SK-N-SH (cell line): ENCODE data around the gene FOXE3. TPM values are rescaled to one million over a fixed set of nuclear protein-coding genes. Genes with fewer than 3 reads are reported as not detected.

Experiments used
- CTCF ChIA-PET: fragments of 300-600, 350-600 bp; formaldehyde crosslinking; extraction: SDS; loops from one replicate; lab custom pipeline; 2021; lab: Yijun Ruan, JAX
- POLR2A ChIA-PET: fragments of 350-600 bp; sonication (Branson Sonifier 250); formaldehyde crosslinking; extraction: SDS; loops from one replicate; lab custom pipeline; 2020; ENCODE audit warnings: antibody characterized with exemption, inconsistent platforms; lab: Yijun Ruan, JAX
- DNase-seq: peaks from one replicate; pipeline ENCODE4 v3.0.0; 2012
- H2AFZ ChIP-seq: fragments of 200-600 bp; sonication (generic); 2 replicates; pipeline ENCODE4 v1.8.1; 2016; ENCODE audit warnings: antibody characterized with exemption, mild to moderate bottlenecking, low read depth
- H3F3A ChIP-seq: fragments of 200-600 bp; sonication (generic); replicated peaks from 2 replicates; pipeline ENCODE3; 2016; ENCODE audit warnings: antibody characterized with exemption, mild to moderate bottlenecking; ENCODE audit not compliant: insufficient read depth
- H3K27ac ChIP-seq, 2 experiments: fragments of 200-500 bp in 1 of 2; fragments of 200-600 bp in 1 of 2; sonication (Bioruptor generic) in 1 of 2; sonication (generic), shearing (Covaris generic) in 1 of 2; 2 replicates each; pipeline versions ENCODE4 v1.5.1 to v1.6.1; 2014 to 2016; ENCODE audit warnings: low read depth in 2 of 2, inconsistent platforms in 1 of 2, low read length in 1 of 2, mild to moderate bottlenecking in 1 of 2, mixed read lengths in 1 of 2
- H3K27me3 ChIP-seq: fragments of 200-600 bp; sonication (generic), shearing (Covaris generic); 2 replicates; pipeline ENCODE4 v1.6.1; 2016; ENCODE audit warnings: mixed run types; ENCODE audit not compliant: insufficient read depth
- H3K36me3 ChIP-seq, 2 experiments: fragments of 200-500 bp in 1 of 2; fragments of 200-600 bp in 1 of 2; sonication (Bioruptor generic) in 1 of 2; sonication (generic) in 1 of 2; replicated peaks in 1 of 2; 2 replicates each; pipeline versions ENCODE3 to v1.5.1; 2014 to 2016; ENCODE audit warnings: low read length in 1 of 2, mild to moderate bottlenecking in 1 of 2; ENCODE audit not compliant: insufficient read depth in 2 of 2, control insufficient read depth in 1 of 2
- H3K4me1 ChIP-seq, 2 experiments: fragments of 200-500 bp in 1 of 2; fragments of 200-600 bp in 1 of 2; sonication (Bioruptor generic) in 1 of 2; sonication (generic), shearing (Covaris generic) in 1 of 2; 2 replicates each; pipeline versions ENCODE4 v1.5.1 to v1.6.1; 2014 to 2016; ENCODE audit warnings: low read depth in 1 of 2, low read length in 1 of 2, mixed run types in 1 of 2; ENCODE audit not compliant: insufficient read depth in 2 of 2, control insufficient read depth in 1 of 2
- H3K4me2 ChIP-seq: fragments of 200-600 bp; sonication (generic), shearing (Covaris generic); 2 replicates; pipeline ENCODE4 v1.6.1; 2017; ENCODE audit warnings: mixed run types
- H3K4me3 ChIP-seq, 2 experiments: fragments of 200-500 bp in 1 of 2; fragments of 200-600 bp in 1 of 2; sonication (Bioruptor generic) in 1 of 2; sonication (generic), shearing (Covaris generic) in 1 of 2; 2 replicates each; pipeline versions ENCODE4 v1.5.1 to v1.8.1; 2014 to 2016; ENCODE audit warnings: low read depth in 2 of 2, inconsistent platforms in 1 of 2, low read length in 1 of 2, mild to moderate bottlenecking in 1 of 2, mixed read lengths in 1 of 2, moderate library complexity in 1 of 2
- H3K79me2 ChIP-seq: fragments of 200-600 bp; sonication (generic); 2 replicates; pipeline ENCODE4 v1.8.1; 2017; ENCODE audit warnings: mild to moderate bottlenecking; ENCODE audit not compliant: insufficient read depth
- H3K9ac ChIP-seq: fragments of 200-600 bp; sonication (generic); 2 replicates; pipeline ENCODE4 v1.6.1; 2017; ENCODE audit warnings: mixed run types
- H3K9me2 ChIP-seq: fragments of 200-600 bp; sonication (generic); 2 replicates; pipeline ENCODE4 v1.6.1; 2017; ENCODE audit warnings: mixed run types
- H3K9me3 ChIP-seq: fragments of 200-600 bp; sonication (generic); 2 replicates; pipeline ENCODE4 v1.6.1; 2017; ENCODE audit warnings: mixed run types, mild to moderate bottlenecking, moderate library complexity
- H4K20me1 ChIP-seq: fragments of 200-600 bp; sonication (generic); 2 replicates; pipeline ENCODE4 v1.6.1; 2017; ENCODE audit warnings: mild to moderate bottlenecking, mixed run types; ENCODE audit not compliant: insufficient read depth
- CHD2 ChIP-seq: fragments of 150-350 bp; IDR thresholded peaks from 2 replicates; pipeline ENCODE4 v1.6.1; 2018; ENCODE audit warnings: low read length; ENCODE audit not compliant: partially characterized antibody
- ELF1 ChIP-seq: IDR thresholded peaks from 2 replicates; pipeline ENCODE4 v1.4.0; 2012
- EP300 ChIP-seq, 2 experiments: IDR thresholded peaks; 2 replicates each; pipeline versions ENCODE4 v1.4.0 to v1.6.1; 2012; ENCODE audit warnings: borderline replicate concordance in 1 of 2, low read depth in 1 of 2, low read length in 1 of 2
- EZH2phosphoT487 ChIP-seq: fragments of 200-600 bp; sonication (generic); IDR thresholded peaks from 2 replicates; pipeline ENCODE4 v1.6.1; 2017; ENCODE audit warnings: low read depth, mixed run types, mild to moderate bottlenecking, antibody characterized with exemption, moderate library complexity, borderline replicate concordance
- FOXJ3 ChIP-seq: sonication (generic); formaldehyde crosslinking; IDR thresholded peaks from 2 replicates; pipeline ENCODE4 v1.5.1; 2020; ENCODE audit warnings: mild to moderate bottlenecking, missing genetic modification reagents
- GABPA ChIP-seq: IDR thresholded peaks from 2 replicates; pipeline ENCODE4 v1.4.0; 2012; ENCODE audit warnings: low read depth, mild to moderate bottlenecking
- GATA2 ChIP-seq: sonication (generic); formaldehyde crosslinking; IDR thresholded peaks from 2 replicates; pipeline ENCODE4 v1.5.0; 2020; ENCODE audit warnings: mild to moderate bottlenecking, missing genetic modification reagents
- IRF3 ChIP-seq: fragments of 150-350 bp; IDR thresholded peaks from 2 replicates; pipeline ENCODE4 v1.6.1; 2016; ENCODE audit warnings: mild to moderate bottlenecking, low read depth, low read length
- MEF2A ChIP-seq: IDR thresholded peaks from 2 replicates; pipeline ENCODE4 v1.4.0; 2012; ENCODE audit warnings: low read depth, borderline replicate concordance
- MXI1 ChIP-seq: IDR thresholded peaks from 2 replicates; pipeline ENCODE4 v1.6.1; 2012; ENCODE audit warnings: mild to moderate bottlenecking, low read depth, low read length, improper control_type of control experiment
- POLR2AphosphoS5 ChIP-seq: IDR thresholded peaks from 2 replicates; pipeline ENCODE4 v1.6.1; 2012; ENCODE audit warnings: low read depth, low read length
- RAD21 ChIP-seq: IDR thresholded peaks from 2 replicates; pipeline ENCODE4 v1.6.1; 2012; ENCODE audit warnings: mild to moderate bottlenecking, low read length
- RFX5 ChIP-seq: IDR thresholded peaks from 2 replicates; pipeline ENCODE4 v1.6.1; 2012; ENCODE audit warnings: mild to moderate bottlenecking, improper control_type of control experiment, low read length
- RXRA ChIP-seq: IDR thresholded peaks from 2 replicates; pipeline ENCODE4 v1.4.0; 2012; ENCODE audit warnings: low read depth, mild to moderate bottlenecking, borderline replicate concordance
- SIN3A ChIP-seq: IDR thresholded peaks from 2 replicates; pipeline ENCODE4 v1.6.1; 2012; ENCODE audit warnings: low read depth, mild to moderate bottlenecking, low read length, moderate library complexity, borderline replicate concordance
- SMC3 ChIP-seq: IDR thresholded peaks from 2 replicates; pipeline ENCODE4 v1.6.1; 2012; ENCODE audit warnings: low read depth, low read length, improper control_type of control experiment
- USF2 ChIP-seq: fragments of 150-350 bp; IDR thresholded peaks from 2 replicates; pipeline ENCODE4 v1.6.1; 2017; ENCODE audit warnings: antibody characterized with exemption, low read length, low read depth, borderline replicate concordance
- YY1 ChIP-seq: IDR thresholded peaks from 2 replicates; pipeline ENCODE4 v1.4.0; 2012; ENCODE audit warnings: low read depth, mild to moderate bottlenecking
- WGBS: methylation state at CpG from one replicate; pipeline ENCODE4 v1.1.6; 2017; ENCODE audit warnings: low lambda C conversion rate; 5-methylcytosine and 5-hydroxymethylcytosine counted together
- polyA plus RNA-seq, 3 experiments: library from polyadenylated mRNA; depleted of rRNA; stranded (reverse); fragments of >200 nt; gene quantifications; 2 replicates each; pipeline ENCODE4 v1.2.3, GENCODE V29; 2012
- TF ChIP-seq, protein P1 (sequence below): fragments of 200-600 bp; sonication (generic); IDR thresholded peaks from 2 replicates; pipeline ENCODE4 v1.6.1; 2017; ENCODE audit warnings: antibody characterized with exemption, mild to moderate bottlenecking, moderate library complexity
- TF ChIP-seq, protein P2 (sequence below): IDR thresholded peaks from 2 replicates; pipeline ENCODE4 v1.4.0; 2012; ENCODE audit warnings: low read depth
- TF ChIP-seq, protein P3 (sequence below): IDR thresholded peaks from 2 replicates; pipeline ENCODE4 v1.4.0; 2012; ENCODE audit warnings: low read depth, borderline replicate concordance

The FOXE3 gene
- polyA plus RNA-seq, 1 of the 3 experiments (the other 2 are of a cell fraction): not detected

DNA sequence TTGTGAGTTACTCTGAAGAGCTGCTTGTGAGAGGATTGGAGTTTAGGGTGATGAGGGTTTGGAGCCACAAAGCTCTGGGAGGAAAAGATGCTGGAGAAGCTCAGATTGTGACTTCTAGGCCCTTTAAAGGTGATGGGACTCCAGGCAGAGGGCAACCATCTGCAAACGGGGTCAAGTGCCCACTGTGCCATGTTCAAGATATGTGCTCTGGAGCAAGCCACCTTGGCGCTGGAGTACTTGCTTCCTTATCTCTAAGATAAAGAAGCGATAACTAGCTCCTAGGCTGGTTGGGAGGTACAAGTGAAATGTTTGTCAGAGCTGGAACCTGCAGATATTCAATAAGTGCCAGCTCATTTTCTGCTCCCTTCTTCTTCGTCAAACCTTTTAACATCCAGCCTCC is 14.3 kb upstream of the FOXE3 start:
- CTCF ChIA-PET: interaction anchor here (0.8 to 7.6 kb wide), 6 partner anchors 13 to 36 kb away, joined by 3 to 41 read pairs (median 4); partner anchors contain the start of gene FOXD2
- H2AFZ ChIP-seq: no peak overlapping the region
- no peak for TF ChIP-seq IRF3
- TF ChIP-seq EZH2phosphoT487: no peak
- no peak for TF ChIP-seq RAD21
- TF ChIP-seq, all 33 proteins: peak for 0
- no peaks in the 10 kb centered on the region for H3K4me1 ChIP-seq
- no peak overlapping the region for H3K27ac ChIP-seq
- H3F3A ChIP-seq: no peaks in the 10 kb centered on the region
- no peaks in the 10 kb centered on the region for H3K79me2 ChIP-seq
- no peaks in the 10 kb centered on the region for H3K9me3 ChIP-seq
- no peaks in the 10 kb centered on the region for H3K36me3 ChIP-seq
- H3K9ac ChIP-seq: no peak overlapping the region
- H4K20me1 ChIP-seq: no peaks in the 10 kb centered on the region
- no peak overlapping the region for H3K4me2 ChIP-seq
- no peak for DNase-seq
- 46% methylated on average over 2 of the region's 4 CpGs for WGBS
- H3K4me3 ChIP-seq: no peak overlapping the region
- no peaks in the 10 kb centered on the region for H3K27me3 ChIP-seq
- POLR2A ChIA-PET: no interaction called here
- no peaks in the 10 kb centered on the region for H3K9me2 ChIP-seq

GRCh38 chr1:47402591-47402990 is 13.5 kb upstream of the FOXE3 start:
- no peaks in the 10 kb centered on the region for H4K20me1 ChIP-seq
- no peak overlapping the region for H3K27ac ChIP-seq
- ChIA-PET CTCF (interaction anchor here (0.9 to 7.6 kb wide), 6 partner anchors 10 to 35 kb away, joined by 3 to 41 read pairs (median 4); partner anchors contain the start of gene FOXD2), POLR2A (no interaction called here)
- no peaks in the 10 kb centered on the region for H3K79me2 ChIP-seq
- no peaks in the 10 kb centered on the region for H3K4me1 ChIP-seq
- no peaks in the 10 kb centered on the region for H3K36me3 ChIP-seq
- H3K27me3 ChIP-seq: no peaks in the 10 kb centered on the region
- no peak for DNase-seq
- H3K9me2 ChIP-seq: no peaks in the 10 kb centered on the region
- 73% methylated on average over 4 of the region's 4 CpGs for WGBS
- no peak overlapping the region for H3K4me3 ChIP-seq
- no peak overlapping the region for H2AFZ ChIP-seq
- no peak overlapping the region for H3K9ac ChIP-seq
- TF ChIP-seq, protein P1, sequence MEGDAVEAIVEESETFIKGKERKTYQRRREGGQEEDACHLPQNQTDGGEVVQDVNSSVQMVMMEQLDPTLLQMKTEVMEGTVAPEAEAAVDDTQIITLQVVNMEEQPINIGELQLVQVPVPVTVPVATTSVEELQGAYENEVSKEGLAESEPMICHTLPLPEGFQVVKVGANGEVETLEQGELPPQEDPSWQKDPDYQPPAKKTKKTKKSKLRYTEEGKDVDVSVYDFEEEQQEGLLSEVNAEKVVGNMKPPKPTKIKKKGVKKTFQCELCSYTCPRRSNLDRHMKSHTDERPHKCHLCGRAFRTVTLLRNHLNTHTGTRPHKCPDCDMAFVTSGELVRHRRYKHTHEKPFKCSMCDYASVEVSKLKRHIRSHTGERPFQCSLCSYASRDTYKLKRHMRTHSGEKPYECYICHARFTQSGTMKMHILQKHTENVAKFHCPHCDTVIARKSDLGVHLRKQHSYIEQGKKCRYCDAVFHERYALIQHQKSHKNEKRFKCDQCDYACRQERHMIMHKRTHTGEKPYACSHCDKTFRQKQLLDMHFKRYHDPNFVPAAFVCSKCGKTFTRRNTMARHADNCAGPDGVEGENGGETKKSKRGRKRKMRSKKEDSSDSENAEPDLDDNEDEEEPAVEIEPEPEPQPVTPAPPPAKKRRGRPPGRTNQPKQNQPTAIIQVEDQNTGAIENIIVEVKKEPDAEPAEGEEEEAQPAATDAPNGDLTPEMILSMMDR: no peak
- TF ChIP-seq EP300 (IDR thresholded peaks at IDR 0.05; ENCODE audit: borderline replicate concordance in 1 of 2, low read depth in 1 of 2, low read length in 1 of 2) (no peak), EZH2phosphoT487 (no peak), ELF1 (no peak), SIN3A (no peak), IRF3 (no peak), FOXJ3 (CRISPR knock-in tag) (no peak), USF2 (no peak), RXRA (no peak), POLR2AphosphoS5 (no peak), CHD2 (no peak), RFX5 (no peak), MEF2A (no peak), GABPA (no peak), MXI1 (no peak), YY1 (no peak), GATA2 (CRISPR knock-in tag) (no peak), SMC3 (no peak)
- TF ChIP-seq, protein P2, sequence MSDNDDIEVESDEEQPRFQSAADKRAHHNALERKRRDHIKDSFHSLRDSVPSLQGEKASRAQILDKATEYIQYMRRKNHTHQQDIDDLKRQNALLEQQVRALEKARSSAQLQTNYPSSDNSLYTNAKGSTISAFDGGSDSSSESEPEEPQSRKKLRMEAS: no peak
- TF ChIP-seq, protein P3, sequence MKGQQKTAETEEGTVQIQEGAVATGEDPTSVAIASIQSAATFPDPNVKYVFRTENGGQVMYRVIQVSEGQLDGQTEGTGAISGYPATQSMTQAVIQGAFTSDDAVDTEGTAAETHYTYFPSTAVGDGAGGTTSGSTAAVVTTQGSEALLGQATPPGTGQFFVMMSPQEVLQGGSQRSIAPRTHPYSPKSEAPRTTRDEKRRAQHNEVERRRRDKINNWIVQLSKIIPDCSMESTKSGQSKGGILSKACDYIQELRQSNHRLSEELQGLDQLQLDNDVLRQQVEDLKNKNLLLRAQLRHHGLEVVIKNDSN: no peak
- TF ChIP-seq, all 33 proteins: peak for 0
- no peak overlapping the region for H3K4me2 ChIP-seq
- no peaks in the 10 kb centered on the region for H3K9me3 ChIP-seq
- no peaks in the 10 kb centered on the region for H3F3A ChIP-seq
